ENCODE measurements around the gene PKP4. TPM values are rescaled to one million over a fixed set of nuclear protein-coding genes. Genes with fewer than 3 reads are reported as not detected.

The PKP4 gene
- total and polyA plus RNA-seq, 11 donors = 17.6 to 66.7 (median 49.0) TPM

GRCh38 chr2:158498043-158498748, 41.4 kb downstream of the PKP4 start:
- H3K4me3 ChIP-seq = no peak overlapping the region
- H3K4me1 ChIP-seq = peaks cover 0 to 53% (median 22%) of the 10 kb centered on the region in 12 donors
- DNase-seq (no peak), ATAC-seq (no peak)
- intact Hi-C loops (cut with DNase I) = no loop called here
- no peaks in the 10 kb centered on the region for H3K27me3 ChIP-seq
- TF ChIP-seq CTCF (IDR thresholded peaks at IDR 0.05) (no peak), POLR2A (IDR thresholded peaks at IDR 0.05) (no peak)
- peaks cover 0 to 2% (median 0%) of the 10 kb centered on the region in 9 donors for H3K36me3 ChIP-seq
- H3K27ac ChIP-seq = no peak overlapping the region
- H3K9me3 ChIP-seq = no peaks in the 10 kb centered on the region

- Histone ChIP-seq H3K36me3 (peaks cover 0 to 2% (median 0%) of the 10 kb centered on the region in 9 donors), H3K27me3 (no peaks in the 10 kb centered on the region), H3K27ac (no peak overlapping the region), H3K9me3 (no peaks in the 10 kb centered on the region), H3K4me3 (no peak overlapping the region), H3K4me1 (peaks cover 0 to 48% (median 17%) of the 10 kb centered on the region in 12 donors)
- DNase-seq (no peak), ATAC-seq (no peak)
- WGBS, 4 donors = 82 to 91% (median 87%) methylated on average over 3 of the region's 3 CpGs
- TF ChIP-seq CTCF (IDR thresholded peaks at IDR 0.05) (no peak), POLR2A (IDR thresholded peaks at IDR 0.05) (no peak)
- intact Hi-C loops (cut with DNase I) = no loop called here
These were observed 42.0 kb downstream of the PKP4 start for GRCh38 chr2:158498749-158499136.

GRCh38 chr2:158499383-158499782, 42.6 kb downstream of the PKP4 start:
- TF ChIP-seq POLR2A (IDR thresholded peaks at IDR 0.05) (no peak), CTCF (IDR thresholded peaks at IDR 0.05) (no peak)
- WGBS, 4 donors = 64 to 81% (median 75%) methylated on average over 2 of the region's 2 CpGs
- Histone ChIP-seq H3K27ac (no peak overlapping the region), H3K4me1 (peaks cover 0 to 43% (median 15%) of the 10 kb centered on the region in 12 donors), H3K27me3 (no peaks in the 10 kb centered on the region), H3K9me3 (no peaks in the 10 kb centered on the region), H3K36me3 (peaks cover 0 to 2% (median 0%) of the 10 kb centered on the region in 9 donors), H3K4me3 (no peak overlapping the region)
- intact Hi-C loops (cut with DNase I) = no loop called here
- DNase-seq = no peak
- peak in 1 of 4 donors; percentile 23 for ATAC-seq

GRCh38 chr2:158500333-158500732, 43.6 kb downstream of the PKP4 start:
- no peak for DNase-seq
- WGBS, 4 donors = 90 to 96% (median 92%) methylated on average over 2 of the region's 2 CpGs
- Histone ChIP-seq H3K9me3 (no peaks in the 10 kb centered on the region), H3K27ac (no peak overlapping the region), H3K4me3 (no peak overlapping the region), H3K27me3 (no peaks in the 10 kb centered on the region), H3K36me3 (peaks cover 0 to 2% (median 0%) of the 10 kb centered on the region in 9 donors), H3K4me1 (peaks cover 0 to 51% (median 16%) of the 10 kb centered on the region in 12 donors)
- no peak for ATAC-seq
- TF ChIP-seq POLR2A (IDR thresholded peaks at IDR 0.05) = no peak
- no peak for TF ChIP-seq CTCF (IDR thresholded peaks at IDR 0.05)
- intact Hi-C loops (cut with DNase I) = no loop called here
